HPDE6-E6E7 (cell line): ENCODE results near the gene TERC.
"Not testable (repeated sequence)": the region's sequence is repeated elsewhere in the genome, so short reads cannot be mapped to it uniquely, and the experiment has no call there.

Experiments used
- DNase-seq: peaks from one replicate; pipeline ENCODE4 v3.0.0; 2011; ENCODE audit warnings: missing footprints; ENCODE audit errors: extremely low spot score

Gene TERC

DNA sequence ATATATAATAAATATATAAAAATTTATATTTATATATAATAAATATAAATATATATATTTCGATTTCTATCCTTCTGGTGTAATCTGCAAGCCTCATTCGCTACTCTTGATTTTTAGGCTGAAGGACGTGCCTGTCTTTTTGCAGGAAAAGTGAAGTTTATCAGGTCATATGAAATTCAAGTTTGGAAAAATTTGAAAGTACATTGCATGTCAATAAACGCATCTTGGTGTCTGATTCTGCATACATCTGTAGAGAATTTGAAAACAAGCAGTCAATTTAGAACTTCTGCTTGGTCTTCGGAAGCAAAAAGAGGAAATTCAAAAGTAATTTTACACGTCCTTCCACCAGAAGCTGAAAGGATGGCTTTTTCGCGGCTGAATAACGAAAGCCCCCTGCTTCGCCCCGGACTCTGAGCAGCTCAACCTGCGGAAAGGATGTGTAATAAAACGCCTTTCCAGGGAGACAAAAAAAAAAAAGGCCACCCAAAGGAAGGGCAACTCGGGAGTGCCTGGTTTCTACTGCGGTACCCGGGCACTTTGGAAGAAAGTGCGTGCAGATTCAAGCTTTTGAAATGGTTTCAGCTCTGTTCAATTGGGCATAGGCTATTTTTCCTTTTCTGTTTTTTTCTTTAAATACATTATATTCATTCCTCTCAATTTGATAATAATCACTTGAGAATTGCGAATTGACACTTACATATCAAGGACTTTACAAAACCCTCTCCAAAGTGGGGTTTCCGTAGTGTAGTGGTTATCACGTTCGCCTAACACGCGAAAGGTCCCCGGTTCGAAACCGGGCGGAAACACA lies 6.8 kb upstream of the TERC start:
- no peak for DNase-seq

DNA sequence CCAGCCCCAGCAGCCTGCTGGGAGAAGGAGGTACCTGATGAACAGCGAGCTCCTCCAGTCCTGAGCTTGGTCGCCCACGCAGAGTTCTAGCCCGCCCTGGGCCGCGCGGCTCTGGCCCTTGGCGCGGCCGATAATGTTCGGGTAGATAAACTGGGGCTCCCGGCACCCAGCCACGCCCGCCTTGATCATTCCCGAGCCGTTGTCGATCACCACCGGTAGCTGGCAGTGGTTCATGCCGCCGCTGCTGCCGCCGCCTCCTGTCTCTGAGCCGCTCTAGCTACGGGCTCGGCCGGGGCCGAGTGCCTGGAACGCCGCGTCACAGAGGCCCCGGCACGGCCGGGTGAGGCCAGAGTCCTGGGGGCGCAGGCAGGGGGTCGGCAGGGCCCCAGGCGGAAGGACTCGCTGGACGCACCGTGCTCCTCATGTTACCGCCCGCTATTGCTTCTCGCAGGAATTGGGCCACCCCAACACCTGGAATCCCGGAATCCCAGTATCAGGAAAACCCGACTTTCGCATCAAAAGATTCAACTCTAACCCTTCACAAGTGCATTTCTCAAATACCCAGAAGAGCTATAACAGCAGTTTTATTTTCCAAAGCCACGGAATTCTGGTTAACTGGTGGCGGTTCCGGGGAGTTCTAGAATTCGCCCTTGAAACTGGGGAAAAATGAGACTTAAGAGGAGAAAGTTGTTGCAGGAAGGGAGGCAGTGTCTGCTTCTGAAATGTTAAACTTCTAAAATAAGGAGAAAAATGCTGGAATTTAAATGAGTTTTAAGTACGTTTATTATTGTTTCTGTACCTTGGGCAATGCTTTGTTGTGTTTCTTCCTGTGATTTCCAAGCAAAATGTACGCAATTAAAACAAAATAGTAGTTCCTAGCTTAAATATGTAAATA lies 4.7 kb upstream of the TERC start, which contains the start of gene ACTRT3:
Gene ACTRT3 (minus strand): TSS at position 275 of the 895 bp plus-strand sequence. CDS start 41 bp downstream, at position 234.
- no peak for DNase-seq

DNA sequence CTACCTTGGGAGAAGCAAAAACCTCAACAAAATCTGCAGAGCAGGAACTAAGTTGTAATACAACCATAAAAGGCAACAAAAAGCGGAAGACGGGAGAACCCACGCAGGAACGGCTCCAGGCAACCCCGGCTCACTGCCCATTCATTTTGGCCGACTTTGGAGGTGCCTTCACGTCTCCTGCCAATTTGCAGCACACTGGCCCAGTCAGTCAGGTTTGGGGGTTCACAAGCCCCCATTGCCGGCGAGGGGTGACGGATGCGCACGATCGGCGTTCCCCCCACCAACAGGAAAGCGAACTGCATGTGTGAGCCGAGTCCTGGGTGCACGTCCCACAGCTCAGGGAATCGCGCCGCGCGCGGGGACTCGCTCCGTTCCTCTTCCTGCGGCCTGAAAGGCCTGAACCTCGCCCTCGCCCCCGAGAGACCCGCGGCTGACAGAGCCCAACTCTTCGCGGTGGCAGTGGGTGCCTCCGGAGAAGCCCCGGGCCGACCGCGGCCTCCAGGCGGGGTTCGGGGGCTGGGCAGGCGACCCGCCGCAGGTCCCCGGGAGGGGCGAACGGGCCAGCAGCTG lies 463 bp downstream of the TERC start:
- no peak for DNase-seq

DNA sequence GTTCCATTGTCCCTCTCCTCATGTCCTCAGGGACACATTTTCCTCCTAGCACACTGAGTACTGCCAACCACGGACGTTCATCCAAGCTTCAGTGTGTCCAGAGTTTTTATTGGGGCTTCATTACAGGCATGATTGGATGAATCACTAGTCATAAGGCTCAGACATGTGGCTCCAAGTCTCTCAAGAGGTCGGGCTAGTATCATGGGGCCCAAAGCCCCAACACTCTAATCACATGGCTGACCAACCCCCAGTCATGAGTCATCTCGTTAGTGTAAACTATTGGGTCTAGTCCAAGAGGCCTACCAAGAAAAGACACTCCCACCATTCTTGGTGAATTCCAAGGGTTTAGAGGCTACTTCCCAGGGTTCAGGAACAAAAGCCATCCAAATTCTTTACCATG lies 4.4 kb downstream of the TERC start:
- no peak for DNase-seq

DNA sequence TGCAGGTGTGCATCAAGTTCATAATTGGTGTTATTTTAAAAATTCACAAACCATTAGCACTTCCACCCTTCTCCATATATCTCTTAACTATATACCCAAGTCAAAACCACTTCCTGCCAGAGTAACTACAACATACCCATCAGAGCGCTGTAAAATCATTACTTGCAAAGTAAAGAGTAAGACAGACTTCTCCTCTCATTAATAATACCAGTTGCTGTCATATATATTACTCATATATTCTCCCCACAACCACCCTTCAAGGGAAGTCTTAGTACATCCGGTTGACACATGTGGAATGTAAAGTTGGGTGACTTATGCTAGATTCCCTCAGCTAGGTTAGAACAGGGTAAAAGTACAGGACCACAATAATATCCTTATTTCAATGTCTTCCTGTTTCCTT lies 5.6 kb downstream of the TERC start:
- DNase-seq = no peak

DNA sequence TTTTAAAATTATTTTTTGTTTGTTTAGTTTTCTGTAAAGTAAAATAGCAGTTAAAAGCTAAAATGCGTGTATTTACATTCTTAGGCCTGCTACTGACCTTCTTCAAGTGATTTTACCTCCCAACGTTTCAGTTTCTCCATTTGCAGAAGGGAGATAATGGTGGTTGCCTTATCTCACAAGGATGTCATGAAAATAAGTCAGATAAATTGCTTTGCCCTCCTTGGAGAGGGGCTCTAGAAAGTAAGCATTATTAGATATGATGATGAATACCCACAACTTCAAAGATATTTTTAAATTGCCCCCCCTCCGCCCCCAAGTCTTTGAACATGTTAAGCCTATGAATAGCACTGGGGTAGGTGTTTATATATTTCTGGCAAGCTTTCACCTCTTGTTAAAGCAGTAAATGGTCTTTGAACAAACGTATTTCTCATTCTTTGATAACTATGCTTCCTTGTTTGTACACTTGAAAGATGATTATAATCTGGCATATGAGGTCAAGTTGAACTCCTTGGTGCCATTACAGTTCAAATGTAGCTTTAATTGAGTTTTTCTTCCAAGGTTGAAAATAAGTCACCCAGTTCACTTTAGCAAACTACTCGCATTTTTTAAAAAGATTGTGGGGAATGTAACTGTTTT lies 6.4 kb downstream of the TERC start:
- DNase-seq = no peak

DNA sequence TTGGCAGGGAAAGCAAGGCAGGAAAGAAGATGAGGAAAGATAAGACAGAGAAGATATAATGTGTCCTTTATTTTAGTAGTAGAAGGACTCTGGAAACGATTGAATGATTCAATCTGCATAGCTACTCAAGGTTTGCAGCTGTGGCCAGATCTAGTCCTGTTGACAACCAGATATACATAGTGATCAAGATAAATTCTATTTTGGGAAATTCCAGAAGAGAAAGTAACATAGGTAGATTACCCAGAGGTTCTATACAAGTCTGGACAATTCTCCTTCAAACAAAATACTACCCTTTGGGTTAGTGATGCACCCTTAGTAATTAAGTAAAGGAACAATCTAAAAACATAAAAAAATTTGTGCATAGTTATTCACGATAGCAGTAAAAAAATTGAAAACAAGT lies 9.4 kb downstream of the TERC start:
- DNase-seq = no peak

DNA sequence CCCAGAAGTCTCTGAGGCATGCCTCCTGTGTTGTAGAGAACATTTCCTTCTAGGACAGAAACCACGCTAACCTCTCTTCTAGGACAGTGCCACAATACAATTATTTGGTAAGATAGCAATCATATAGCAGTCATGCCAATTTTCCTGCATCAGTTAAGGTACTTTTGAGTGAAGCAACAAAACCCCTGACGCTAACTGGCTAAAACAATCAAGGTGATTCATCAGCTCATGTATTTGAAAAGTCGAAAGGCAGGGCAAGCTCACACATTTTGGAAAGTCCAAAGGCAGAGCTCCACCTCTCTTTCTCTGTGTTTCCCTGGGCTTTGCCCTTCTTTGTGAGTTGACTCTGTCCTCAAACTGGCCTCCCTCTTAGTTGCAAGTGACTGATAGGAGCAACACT lies 10.1 kb downstream of the TERC start:
- no peak for DNase-seq

DNA sequence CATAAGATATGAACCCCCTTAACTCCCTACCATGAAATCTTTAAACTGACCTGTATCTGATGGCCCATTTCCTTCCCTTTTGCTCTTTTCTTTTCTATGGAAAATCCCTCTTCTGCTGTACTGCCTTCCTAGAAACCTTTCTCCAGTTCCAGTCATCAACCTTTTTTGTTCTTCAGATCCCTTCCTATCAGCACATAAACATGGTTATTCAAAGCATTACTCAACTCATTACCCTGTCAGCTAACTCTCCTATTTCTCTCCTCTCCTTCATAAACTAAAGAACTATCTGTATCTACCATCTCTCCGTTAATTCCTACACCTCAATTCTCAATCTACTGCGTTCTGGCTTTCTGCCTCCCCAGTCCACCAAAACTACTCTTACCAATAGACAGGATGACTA lies 13.0 kb downstream of the TERC start:
- no peak for DNase-seq

DNA sequence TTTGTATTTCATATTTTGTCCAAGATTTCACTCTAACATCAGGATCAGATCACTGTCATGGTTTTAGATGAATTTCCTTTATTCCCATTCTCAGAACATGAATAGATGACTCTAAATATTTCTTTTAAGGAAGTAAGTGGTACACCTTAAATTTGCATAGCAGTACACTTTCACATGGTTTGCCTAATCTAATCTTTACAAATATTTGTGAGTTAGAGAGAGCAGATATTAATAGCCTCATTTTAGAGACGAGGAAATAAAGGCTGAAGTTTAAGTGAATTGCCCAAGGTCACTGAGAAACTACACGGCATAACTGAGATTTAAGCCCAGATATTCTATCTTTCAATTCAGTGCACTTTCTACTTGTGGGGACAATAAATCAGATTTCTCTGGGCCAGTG lies 14.2 kb downstream of the TERC start:
- no peak for DNase-seq

DNA sequence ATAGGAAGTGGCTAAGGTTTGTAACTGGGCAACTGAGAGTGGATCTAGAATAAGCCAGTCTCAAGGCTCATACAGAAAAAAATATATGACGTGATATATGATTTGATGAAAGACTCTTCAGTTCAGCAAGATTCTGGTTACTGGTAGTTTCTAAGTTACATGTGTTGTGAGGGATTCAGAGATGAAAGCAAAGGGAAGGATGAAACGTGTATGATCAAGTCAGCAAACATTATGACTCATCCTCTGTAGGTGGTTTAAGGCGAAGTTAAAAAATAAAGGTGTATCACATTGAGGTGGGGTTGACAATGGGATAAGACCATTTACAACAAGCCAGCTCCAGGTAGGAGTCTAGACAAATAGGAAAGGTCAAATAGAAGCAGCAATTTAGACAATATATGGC lies 16.2 kb downstream of the TERC start:
- DNase-seq = no peak

DNA sequence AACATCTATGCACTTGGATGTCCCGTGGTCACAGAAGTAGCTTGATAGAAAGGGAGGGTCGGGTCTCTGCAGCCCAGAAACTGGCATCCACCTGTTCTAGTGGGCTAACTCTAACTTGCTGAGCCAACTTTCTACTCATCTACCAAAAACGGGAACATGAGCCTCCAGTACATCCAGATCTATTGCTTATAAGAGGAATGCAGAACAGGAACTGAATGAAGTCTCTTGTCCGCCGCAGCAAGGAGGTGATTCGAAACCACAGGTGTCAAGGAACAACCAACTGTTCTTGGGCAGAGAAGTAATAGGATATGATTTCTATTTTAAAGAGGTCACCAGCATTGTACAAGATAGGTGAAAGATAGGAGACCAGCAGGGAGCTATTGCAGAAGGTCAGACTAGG lies 17.9 kb downstream of the TERC start:
- DNase-seq = no peak

DNA sequence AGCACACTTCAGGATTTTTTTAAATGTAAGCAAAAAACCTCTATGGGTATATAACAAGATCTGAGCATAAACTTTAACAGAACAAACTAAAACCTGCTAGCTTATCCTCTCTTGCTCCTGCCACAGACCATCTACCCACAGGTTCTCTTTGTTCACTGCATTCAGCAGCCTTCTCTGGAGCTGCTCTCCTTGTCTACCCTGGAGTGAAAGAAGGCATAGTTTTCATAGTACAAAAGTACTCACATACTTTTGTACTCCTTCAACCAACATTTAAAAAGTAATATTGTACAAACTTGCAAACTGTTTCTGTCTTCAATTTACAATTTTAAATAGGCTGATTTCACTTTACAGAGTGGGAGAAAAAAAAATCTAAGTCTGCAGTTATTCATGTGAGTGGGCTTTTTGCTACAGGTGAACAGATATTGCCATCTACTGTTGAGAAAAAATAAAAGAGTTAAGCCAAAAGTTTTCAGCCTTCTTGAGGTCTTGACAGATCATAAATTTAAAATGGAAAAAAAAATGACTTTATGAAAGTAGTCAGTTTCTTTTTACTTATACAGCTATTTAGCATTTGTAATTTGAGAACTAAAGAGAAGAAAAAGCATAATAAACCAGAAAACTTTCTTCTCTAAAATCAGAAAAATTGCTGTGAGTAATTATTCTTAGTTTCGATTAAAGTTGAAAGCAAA lies 20.4 kb downstream of the TERC start:
- no peak for DNase-seq

DNA sequence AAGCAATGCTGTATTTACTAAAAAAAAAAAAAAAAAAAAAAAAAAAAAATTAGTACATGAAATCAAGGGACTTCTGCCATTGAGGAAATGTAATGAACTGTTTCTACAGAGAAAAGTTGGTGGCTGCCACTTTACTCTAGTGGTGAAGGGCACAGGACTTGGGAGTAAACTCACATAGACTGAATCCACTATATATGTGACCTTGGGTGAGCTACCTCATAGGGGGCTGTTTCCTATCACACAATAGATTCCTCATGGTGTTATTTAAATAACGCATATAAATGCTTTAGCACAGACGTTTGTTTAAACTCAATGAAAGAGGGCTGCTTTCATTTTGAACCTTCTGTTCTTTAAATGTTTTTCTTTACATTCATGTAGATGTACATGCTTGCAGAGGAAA lies 25.8 kb downstream of the TERC start:
- DNase-seq = no peak

DNA sequence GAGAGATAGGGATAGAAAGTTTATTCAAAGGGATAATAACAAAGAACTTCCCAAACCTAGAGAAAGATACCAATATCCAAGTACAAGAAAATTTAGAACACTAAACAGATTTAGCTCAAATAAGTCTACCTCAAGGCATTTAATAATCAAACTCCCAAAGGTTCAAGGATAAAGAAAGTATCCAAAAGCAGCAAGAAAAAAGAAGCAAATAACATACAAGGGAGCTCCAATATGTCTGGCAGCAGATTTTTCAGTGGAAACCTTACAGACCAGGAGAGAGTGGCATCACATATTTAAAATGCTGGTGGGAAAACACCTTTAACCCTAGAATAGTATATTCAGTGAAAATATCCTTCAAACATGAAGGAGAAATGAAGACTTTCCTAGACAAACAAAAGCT lies 33.0 kb downstream of the TERC start:
- not testable (repeated sequence) for DNase-seq

DNA sequence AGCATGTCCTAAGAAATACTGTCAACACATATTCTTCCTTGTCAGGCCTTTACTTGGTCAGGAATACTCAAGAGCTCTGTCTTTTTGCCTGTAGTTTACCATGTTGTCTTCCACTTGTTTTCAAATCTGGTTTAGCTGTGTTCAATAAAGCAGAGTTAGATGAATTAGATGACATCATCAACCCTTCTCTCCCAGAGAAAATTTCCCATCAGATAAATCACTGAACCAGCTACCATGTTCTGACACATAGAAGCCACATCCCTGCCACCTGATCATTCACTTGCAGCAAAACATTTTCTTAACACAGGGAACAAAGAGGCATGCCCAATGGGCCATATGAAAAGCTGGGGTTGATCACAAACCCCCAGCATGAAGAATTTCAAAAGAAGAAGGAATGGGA lies 42.1 kb downstream of the TERC start:
- DNase-seq = no peak

DNA sequence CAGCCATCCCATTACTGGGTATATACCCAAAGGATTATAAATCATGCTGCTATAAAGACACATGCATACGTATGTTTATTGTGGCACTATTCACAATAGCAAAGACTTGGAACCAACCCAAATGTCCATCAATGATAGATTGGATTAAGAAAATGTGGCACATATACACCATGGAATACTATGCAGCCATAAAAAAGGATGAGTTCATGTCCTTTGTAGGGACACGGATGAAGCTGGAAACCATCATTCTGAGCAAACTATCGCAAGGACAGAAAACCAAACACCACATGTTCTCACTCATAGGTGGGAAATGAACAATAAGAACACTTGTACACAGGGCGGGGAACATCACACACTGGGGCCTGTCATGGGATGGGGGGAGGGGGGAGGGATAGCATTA lies 46.4 kb downstream of the TERC start:
- not testable (repeated sequence) for DNase-seq
